HG02763 (cell line): ENCODE data around the gene CDH23.

ENCODE experiments used
- ATAC-seq: cut with Tn5 transposase; IDR thresholded peaks from one replicate; pipeline ENCODE4 v1.9.1; 2021; ENCODE audit warnings: mild to moderate bottlenecking, moderate library complexity; ENCODE audit not compliant: unreplicated experiment

CDH23 gene

GRCh38 chr10:71801361-71801760, 404.6 kb downstream of the CDH23 start:
- ATAC-seq, result peak; percentile 78

GRCh38 chr10:71802235-71802634, 405.5 kb downstream of the CDH23 start:
- ATAC-seq, result no peak

GRCh38 chr10:71802715-71803488, 406.2 kb downstream of the CDH23 start:
- no peak for ATAC-seq

GRCh38 chr10:71804077-71804476, 407.4 kb downstream of the CDH23 start:
- ATAC-seq, result no peak

- ATAC-seq, result no peak
Measured at GRCh38 chr10:71805776-71806703, 409.3 kb downstream of the CDH23 start.

- ATAC-seq, result no peak
Measured at GRCh38 chr10:71806704-71807556, 410.2 kb downstream of the CDH23 start.

GRCh38 chr10:71807557-71808510, 411.1 kb downstream of the CDH23 start:
- ATAC-seq, result no peak

GRCh38 chr10:71809628-71810027, 412.9 kb downstream of the CDH23 start:
- no peak for ATAC-seq

- ATAC-seq, result no peak
Measured at GRCh38 chr10:71810048-71810750, 413.5 kb downstream of the CDH23 start.

GRCh38 chr10:71811351-71811750, 414.6 kb downstream of the CDH23 start:
- ATAC-seq, result no peak

GRCh38 chr10:71812016-71812912, 415.5 kb downstream of the CDH23 start:
- no peak for ATAC-seq

- ATAC-seq, result no peak
Measured at GRCh38 chr10:71812913-71813590, 416.3 kb downstream of the CDH23 start.

GRCh38 chr10:71814922-71815411, 418.2 kb downstream of the CDH23 start:
- ATAC-seq, result no peak

GRCh38 chr10:71815515-71816130, 418.9 kb downstream of the CDH23 start:
- ATAC-seq, result no peak

- ATAC-seq, result no peak
Measured at GRCh38 chr10:71816421-71816851, 419.7 kb downstream of the CDH23 start.

- ATAC-seq, result no peak
Measured at GRCh38 chr10:71816936-71817618, 420.4 kb downstream of the CDH23 start.
